Islet of Langerhans (tissue), 1 donor: ENCODE measurements around the gene HMOX2.

Source experiments
- FAIRE-seq: peaks from one replicate; lab custom pipeline; 2011; peaks lifted over from hg19 to GRCh38; lab: Jason Lieb, UNC

Gene HMOX2

GRCh38 chr16:4465977-4466779 lies 10.0 kb upstream of the HMOX2 start:
- FAIRE-seq = no peak

- FAIRE-seq = no peak
Measured at GRCh38 chr16:4467916-4468315, 8.3 kb upstream of the HMOX2 start.

DNA sequence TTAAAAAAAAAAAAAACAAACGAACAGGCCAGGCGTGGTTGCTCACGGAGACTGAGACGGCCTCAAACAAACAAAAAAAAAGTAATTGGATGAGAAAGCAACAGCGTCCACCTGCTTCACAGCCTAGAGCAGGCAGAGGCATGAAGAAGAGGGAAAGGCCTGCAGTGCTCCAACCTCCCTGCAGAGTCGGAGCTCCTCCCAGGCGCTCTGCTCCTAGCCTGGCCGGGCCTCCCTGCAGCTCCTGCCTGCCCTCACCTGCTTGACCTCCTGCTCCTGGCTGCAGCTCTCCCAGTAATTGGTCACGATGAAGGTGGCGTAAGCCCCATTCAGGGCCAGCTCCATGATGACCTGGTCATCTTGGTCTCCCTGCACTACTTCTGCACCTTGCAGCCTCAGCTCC lies 7.2 kb upstream of the HMOX2 start:
- FAIRE-seq = no peak

DNA sequence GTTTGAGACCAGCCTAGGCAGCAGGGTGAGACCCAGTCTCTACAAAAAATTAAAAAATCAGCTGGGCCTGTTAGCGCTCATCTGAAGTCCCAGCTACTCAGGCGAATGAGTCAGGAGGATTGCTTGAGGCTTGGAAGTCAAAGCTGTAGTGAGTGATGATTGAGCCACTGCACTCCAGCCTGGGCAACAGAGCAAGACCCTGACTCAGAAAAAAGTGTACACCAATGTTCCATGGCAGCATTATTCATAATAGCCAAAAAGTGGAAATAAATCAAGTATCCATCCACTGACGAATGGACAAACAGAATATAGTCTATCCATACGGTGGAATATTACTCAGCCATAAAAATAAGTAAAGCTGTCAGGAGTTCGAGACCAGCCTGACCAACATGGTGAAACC lies 4.3 kb upstream of the HMOX2 start:
- FAIRE-seq = no peak

GRCh38 chr16:4472880-4473279 lies 3.3 kb upstream of the HMOX2 start:
- FAIRE-seq = no peak

- no peak for FAIRE-seq
Measured at GRCh38 chr16:4474192-4474961, 1.8 kb upstream of the HMOX2 start, which contains the start of gene NMRAL1. TSS of gene NMRAL1 (minus strand) at chr16:4474625. CDS start at chr16:4474132, 493 bp downstream.

- no peak for FAIRE-seq
Measured at GRCh38 chr16:4477966-4478365, 1.8 kb downstream of the HMOX2 start.

- FAIRE-seq = no peak
Measured at GRCh38 chr16:4481526-4481925, 5.3 kb downstream of the HMOX2 start.

DNA sequence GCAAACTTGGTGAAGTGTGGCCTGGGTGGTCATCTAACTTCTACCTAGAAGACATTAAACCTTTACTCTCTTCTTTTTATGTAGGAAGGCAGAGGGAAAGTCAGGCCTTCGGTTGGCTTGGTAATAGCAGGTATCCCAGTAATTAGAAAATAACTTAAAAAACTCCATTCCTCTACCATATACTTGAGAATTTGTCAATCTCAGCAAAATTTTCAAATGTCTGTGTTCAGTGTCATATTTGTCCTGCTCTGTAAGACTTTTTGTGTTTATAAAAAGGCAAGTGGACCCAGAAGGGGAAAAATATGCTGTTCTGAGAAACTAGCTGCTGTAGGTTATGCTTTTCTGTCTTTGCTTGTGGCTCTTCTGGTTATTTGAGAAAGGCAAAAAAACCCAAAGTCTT lies 5.8 kb downstream of the HMOX2 start:
- FAIRE-seq = no peak

GRCh38 chr16:4486126-4486893 lies 10.1 kb downstream of the HMOX2 start:
- no peak for FAIRE-seq

GRCh38 chr16:4487955-4488498 lies 11.8 kb downstream of the HMOX2 start:
- no peak for FAIRE-seq

- FAIRE-seq = no peak
Measured at GRCh38 chr16:4488499-4488967, 12.3 kb downstream of the HMOX2 start.

DNA sequence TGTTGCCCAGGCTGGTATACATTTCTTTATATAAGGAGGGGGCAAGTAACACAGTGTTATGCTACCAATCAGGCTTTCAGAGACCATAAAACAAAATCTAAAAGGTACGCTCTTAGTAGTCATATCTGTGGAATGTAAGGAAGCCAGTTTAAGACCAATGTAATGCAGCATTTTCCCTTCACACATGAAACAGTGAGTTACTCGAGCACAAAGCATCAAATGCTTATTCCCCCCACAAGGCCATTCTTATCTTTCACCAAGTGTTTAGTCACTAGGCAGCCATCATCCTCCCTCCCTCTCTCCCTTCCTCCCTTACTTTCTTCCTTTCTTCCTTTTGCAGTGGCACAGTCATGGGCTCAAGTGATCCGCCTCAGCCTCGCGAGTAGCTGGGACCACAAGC lies 12.8 kb downstream of the HMOX2 start:
- no peak for FAIRE-seq

DNA sequence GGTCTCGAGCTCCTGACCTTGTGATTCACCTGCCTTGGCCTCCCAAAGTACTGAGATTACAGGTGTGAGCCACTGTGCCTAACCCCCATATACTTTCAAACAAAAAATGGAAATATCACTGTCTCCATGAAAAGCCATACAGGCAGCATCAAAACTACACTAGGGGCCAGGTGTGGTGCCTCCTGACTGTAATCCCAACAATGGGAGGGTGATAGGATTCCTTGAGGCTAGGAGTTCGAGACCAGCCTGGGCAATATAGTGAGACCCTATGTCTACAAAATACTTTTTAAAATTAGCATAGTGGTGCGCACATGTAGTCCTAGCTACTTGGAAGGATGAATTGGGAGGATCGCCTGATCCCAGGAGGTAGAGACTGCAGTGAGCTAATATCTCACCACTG lies 15.7 kb downstream of the HMOX2 start:
- FAIRE-seq = no peak

DNA sequence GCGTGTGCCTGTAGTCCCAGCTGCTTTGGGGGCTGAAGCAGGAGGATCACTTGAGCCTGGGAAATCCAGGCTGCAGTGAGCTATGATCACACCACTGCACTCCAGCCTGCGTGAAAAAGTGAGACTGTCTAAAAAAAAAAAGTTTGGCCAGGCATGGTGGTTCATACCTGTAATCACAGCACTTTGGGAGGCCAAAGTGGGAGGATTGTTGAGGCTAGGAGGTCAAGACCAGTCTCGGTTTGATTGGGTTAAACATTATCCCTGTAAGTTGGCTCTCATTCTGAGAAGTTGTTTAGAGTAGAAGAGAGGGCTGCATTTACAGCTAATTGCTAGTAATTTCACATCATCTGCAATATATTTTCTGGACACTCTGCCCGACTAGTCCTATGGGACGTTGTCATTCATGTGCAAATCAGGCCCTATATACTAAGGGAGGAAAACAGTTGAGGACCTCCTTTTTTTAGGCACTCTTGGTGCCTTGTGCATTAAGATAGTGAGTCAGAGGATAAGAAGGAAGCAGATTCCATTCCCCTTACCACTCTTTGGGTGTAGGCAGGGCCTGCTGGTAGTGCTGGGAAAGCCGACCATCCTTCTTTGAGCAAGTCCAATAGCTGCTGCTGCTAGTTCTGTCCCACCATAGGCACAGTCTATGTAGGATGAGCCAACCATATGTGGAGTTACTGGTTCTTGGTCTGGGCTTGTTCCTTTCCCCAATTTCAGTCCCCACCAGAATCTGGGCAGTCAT lies 18.7 kb downstream of the HMOX2 start:
- no peak for FAIRE-seq

GRCh38 chr16:4495766-4496165 lies 19.6 kb downstream of the HMOX2 start:
- no peak for FAIRE-seq

GRCh38 chr16:4496305-4496704 lies 20.1 kb downstream of the HMOX2 start:
- FAIRE-seq = no peak

- no peak for FAIRE-seq
Measured at GRCh38 chr16:4498546-4499195, 22.5 kb downstream of the HMOX2 start.

DNA sequence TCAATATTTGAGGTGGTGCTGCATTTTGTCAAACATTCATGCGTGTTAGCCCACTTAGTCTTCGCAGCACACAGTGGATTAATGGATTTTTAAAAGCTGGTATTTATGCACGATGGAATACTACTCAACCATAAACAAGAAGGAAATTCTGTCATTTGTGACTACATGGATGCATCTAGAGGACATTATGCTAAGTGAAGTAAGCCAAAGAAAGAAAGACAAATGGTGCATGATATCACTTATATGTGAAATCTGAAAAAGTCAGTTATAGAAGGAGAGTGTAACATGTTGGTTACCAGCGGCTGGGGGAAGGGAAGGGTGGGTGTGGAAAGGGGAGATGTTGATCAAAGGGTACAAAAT lies 23.0 kb downstream of the HMOX2 start:
- FAIRE-seq = no peak

GRCh38 chr16:4500272-4500671 lies 24.1 kb downstream of the HMOX2 start:
- no peak for FAIRE-seq

DNA sequence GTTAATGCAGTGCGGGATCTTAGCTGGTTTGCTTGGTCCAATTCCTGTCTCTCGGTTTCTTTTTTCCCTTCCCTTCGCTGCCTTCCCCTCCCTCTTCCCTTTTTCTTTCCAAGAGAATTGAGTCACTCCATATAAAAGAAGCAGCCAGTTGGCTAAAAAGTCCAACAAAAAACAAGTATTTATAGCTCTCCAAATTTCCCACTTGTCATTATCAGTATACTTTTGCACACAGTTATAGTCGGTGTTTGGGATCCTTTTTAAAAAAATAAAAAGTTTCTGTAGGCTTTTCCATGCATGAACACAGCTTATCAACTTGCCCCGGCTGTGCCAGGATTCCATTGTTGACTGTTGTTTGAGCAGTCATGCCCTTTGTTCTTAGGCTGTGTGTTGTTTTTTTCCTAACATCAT lies 24.9 kb downstream of the HMOX2 start:
- FAIRE-seq = no peak
